ENCODE results near the gene CLDN9.

- TF ChIP-seq EZH2 (IDR thresholded peaks at IDR 0.05; ENCODE audit: borderline replicate concordance, insufficient read depth, low read depth, low read length, poor library complexity, severe bottlenecking) (no peak), CTCF (IDR thresholded peaks at IDR 0.05) (no peak)
These were observed 45.0 kb upstream of the CLDN9 start for GRCh38 chr16:2967721-2968161.
